ENCODE results near the gene ABCC6.
"Not testable (repeated sequence)": the region's sequence is repeated elsewhere in the genome, so short reads cannot be mapped to it uniquely, and the experiment has no call there.

The ABCC6 gene

DNA sequence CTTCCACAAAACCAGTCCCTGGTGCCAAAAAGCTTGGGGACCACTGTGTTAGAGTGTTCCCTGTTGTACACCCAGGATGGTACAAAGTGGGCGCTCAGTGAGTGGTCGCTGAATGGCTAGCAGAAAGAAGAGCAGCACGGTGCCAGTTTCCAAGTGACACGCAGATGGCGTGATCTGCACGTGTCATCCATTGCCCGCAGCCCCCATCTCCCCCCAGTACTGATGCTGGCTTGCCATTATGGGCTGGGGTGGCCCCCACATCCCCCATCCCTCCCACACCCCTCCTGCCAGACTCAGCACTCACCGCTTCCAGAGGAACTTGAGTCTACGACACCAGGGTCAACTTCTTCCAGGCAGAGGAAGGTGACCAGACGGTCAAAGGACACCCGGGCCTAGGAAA, 36.5 kb downstream of the ABCC6 start:
- Histone ChIP-seq H3K4me3 (ENCODE audit: low read length) (no peak overlapping the region), H3K9me3 (ENCODE audit: control insufficient read depth, low read length) (no peaks in the 10 kb centered on the region), H3K27me3 (replicated peaks; ENCODE audit: control insufficient read depth, insufficient read depth, low read length) (peaks cover 46% of the 10 kb centered on the region), H3K9ac (ENCODE audit: low read length) (no peak overlapping the region), H3K4me1 (ENCODE audit: control insufficient read depth, insufficient read depth, low read length) (no peaks in the 10 kb centered on the region), H3K36me3 (ENCODE audit: control insufficient read depth, insufficient read depth, low read length, severe bottlenecking) (no peaks in the 10 kb centered on the region)
- no peak for DNase-seq (ENCODE audit: low read depth)

DNA sequence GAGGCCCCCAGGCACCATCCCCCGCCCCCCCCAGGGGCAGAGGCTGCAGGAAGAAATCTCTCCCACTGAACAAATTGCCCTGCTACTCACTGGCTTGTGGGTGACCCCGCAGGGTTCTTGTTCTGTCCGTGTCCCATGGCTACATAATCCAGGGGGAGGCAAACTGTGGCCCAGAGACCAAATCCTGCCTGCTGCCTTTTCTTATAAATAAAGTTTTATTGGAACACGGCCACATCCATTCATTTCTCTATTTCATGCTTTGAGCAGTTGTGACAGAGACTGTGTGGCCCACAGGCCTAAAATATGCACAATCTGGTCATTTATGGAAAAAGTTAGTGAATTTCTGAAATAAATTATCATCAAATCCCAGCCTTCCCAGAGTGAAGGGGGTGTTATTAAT, 38.2 kb downstream of the ABCC6 start:
- no peak for DNase-seq (ENCODE audit: low read depth)
- Histone ChIP-seq H3K36me3 (ENCODE audit: control insufficient read depth, insufficient read depth, low read length, severe bottlenecking) (no peaks in the 10 kb centered on the region), H3K9ac (ENCODE audit: low read length) (no peak overlapping the region), H3K4me1 (ENCODE audit: control insufficient read depth, insufficient read depth, low read length) (no peaks in the 10 kb centered on the region), H3K9me3 (ENCODE audit: control insufficient read depth, low read length) (no peaks in the 10 kb centered on the region), H3K4me3 (ENCODE audit: low read length) (no peak overlapping the region), H3K27me3 (replicated peaks; ENCODE audit: control insufficient read depth, insufficient read depth, low read length) (peaks cover 42% of the 10 kb centered on the region)

DNA sequence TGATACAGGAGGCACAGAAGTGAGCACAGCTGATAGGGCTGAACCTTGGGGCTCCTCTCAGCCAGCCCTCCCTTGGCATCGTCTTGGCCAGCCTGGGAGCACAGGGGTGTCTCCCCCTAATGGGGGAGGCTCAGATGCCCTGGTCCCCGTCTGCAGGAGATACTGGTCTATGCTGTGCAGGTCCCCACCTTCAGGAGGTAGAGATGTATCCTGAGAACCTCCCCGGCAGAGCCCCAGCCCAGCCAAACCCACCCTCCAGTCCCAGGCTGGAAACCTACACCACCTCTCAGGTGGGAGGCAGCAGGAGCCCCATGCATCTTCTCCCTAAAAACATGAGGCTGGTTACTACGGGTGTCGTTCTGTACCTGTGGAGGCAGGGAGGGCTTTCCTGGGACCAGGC, 38.7 kb downstream of the ABCC6 start:
- no peaks in the 10 kb centered on the region for H3K36me3 ChIP-seq (ENCODE audit: control insufficient read depth, insufficient read depth, low read length, severe bottlenecking)
- H3K9me3 ChIP-seq (ENCODE audit: control insufficient read depth, low read length): no peaks in the 10 kb centered on the region

GRCh38 chr16:16183562-16183961, 39.7 kb downstream of the ABCC6 start:
- Histone ChIP-seq H3K9me3 (ENCODE audit: control insufficient read depth, low read length) (no peaks in the 10 kb centered on the region), H3K36me3 (ENCODE audit: control insufficient read depth, insufficient read depth, low read length, severe bottlenecking) (no peaks in the 10 kb centered on the region), H3K4me1 (ENCODE audit: control insufficient read depth, insufficient read depth, low read length) (no peaks in the 10 kb centered on the region), H3K4me3 (ENCODE audit: low read length) (no peak overlapping the region), H3K27me3 (replicated peaks; ENCODE audit: control insufficient read depth, insufficient read depth, low read length) (peaks cover 32% of the 10 kb centered on the region), H3K9ac (ENCODE audit: low read length) (no peak overlapping the region)
- DNase-seq (ENCODE audit: low read depth): no peak

More for the DNA sequence above, 38.7 kb downstream of the ABCC6 start:
- peaks cover 37% of the 10 kb centered on the region for H3K27me3 ChIP-seq (replicated peaks; ENCODE audit: control insufficient read depth, insufficient read depth, low read length)
- no peaks in the 10 kb centered on the region for H3K4me1 ChIP-seq (ENCODE audit: control insufficient read depth, insufficient read depth, low read length)
- H3K9ac ChIP-seq (ENCODE audit: low read length): no peak overlapping the region
- no peak overlapping the region for H3K4me3 ChIP-seq (ENCODE audit: low read length)
- no peak for DNase-seq (ENCODE audit: low read depth)

- Histone ChIP-seq H3K36me3 (ENCODE audit: control insufficient read depth, insufficient read depth, low read length, severe bottlenecking) (no peaks in the 10 kb centered on the region), H3K9me3 (ENCODE audit: control insufficient read depth, low read length) (no peaks in the 10 kb centered on the region), H3K9ac (ENCODE audit: low read length) (no peak overlapping the region), H3K27me3 (replicated peaks; ENCODE audit: control insufficient read depth, insufficient read depth, low read length) (peaks cover 30% of the 10 kb centered on the region), H3K4me3 (ENCODE audit: low read length) (no peak overlapping the region), H3K4me1 (ENCODE audit: control insufficient read depth, insufficient read depth, low read length) (no peaks in the 10 kb centered on the region)
- DNase-seq (ENCODE audit: low read depth): no peak
Measured at GRCh38 chr16:16182918-16183317, 40.4 kb downstream of the ABCC6 start.

- H3K9me3 ChIP-seq (ENCODE audit: control insufficient read depth, low read length); H3K4me1 ChIP-seq (ENCODE audit: control insufficient read depth, insufficient read depth, low read length); H3K36me3 ChIP-seq (ENCODE audit: control insufficient read depth, insufficient read depth, low read length, severe bottlenecking); H3K9ac ChIP-seq (ENCODE audit: low read length); H3K4me3 ChIP-seq (ENCODE audit: low read length): not testable (repeated sequence)
- peaks cover 39% of the 10 kb centered on the region for H3K27me3 ChIP-seq (replicated peaks; ENCODE audit: control insufficient read depth, insufficient read depth, low read length)
- DNase-seq (ENCODE audit: low read depth): peak; percentile 64
Measured at GRCh38 chr16:16181748-16182147, 41.5 kb downstream of the ABCC6 start.

DNA sequence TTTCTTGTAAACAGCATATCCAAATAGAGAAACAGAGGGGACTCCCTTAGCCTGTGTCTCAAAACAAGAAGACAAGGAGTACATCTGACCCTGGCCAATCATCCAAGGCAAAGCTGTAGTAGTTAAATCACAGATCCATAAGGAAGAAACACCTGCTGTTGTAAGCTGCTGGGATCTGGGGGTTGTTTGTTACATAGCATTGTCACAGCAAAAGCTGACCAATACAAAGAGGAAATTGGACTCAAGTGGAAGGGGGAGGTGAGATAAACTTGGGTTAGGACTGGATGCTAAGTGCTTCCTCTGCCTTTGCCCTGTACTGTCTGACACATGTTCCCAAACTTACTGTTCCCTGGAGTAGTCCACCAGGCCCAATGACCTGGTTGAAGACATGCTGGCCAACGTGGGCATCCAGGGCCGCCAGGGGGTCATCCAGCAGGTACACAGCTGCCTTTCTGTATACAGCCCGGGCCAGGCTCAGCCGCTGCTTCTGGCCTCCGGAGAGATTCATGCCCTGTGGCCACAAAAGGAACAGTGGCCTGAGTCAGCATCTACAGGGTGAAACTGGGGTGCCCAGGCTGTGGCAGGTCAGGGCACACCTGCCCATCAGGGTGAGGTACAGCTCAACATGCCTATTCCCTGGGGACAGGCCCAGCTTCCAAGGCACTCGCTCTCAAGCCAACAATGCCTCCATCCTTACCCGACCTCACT, 44.7 kb downstream of the ABCC6 start:
- no peak for DNase-seq (ENCODE audit: low read depth)
- H3K4me3 ChIP-seq (ENCODE audit: low read length): no peak overlapping the region
- no peak overlapping the region for H3K9ac ChIP-seq (ENCODE audit: low read length)
- no peaks in the 10 kb centered on the region for H3K4me1 ChIP-seq (ENCODE audit: control insufficient read depth, insufficient read depth, low read length)
- H3K36me3 ChIP-seq (ENCODE audit: control insufficient read depth, insufficient read depth, low read length, severe bottlenecking): no peaks in the 10 kb centered on the region
- peaks cover 39% of the 10 kb centered on the region for H3K27me3 ChIP-seq (replicated peaks; ENCODE audit: control insufficient read depth, insufficient read depth, low read length)
- H3K9me3 ChIP-seq (ENCODE audit: control insufficient read depth, low read length): peaks cover 7% of the 10 kb centered on the region

DNA sequence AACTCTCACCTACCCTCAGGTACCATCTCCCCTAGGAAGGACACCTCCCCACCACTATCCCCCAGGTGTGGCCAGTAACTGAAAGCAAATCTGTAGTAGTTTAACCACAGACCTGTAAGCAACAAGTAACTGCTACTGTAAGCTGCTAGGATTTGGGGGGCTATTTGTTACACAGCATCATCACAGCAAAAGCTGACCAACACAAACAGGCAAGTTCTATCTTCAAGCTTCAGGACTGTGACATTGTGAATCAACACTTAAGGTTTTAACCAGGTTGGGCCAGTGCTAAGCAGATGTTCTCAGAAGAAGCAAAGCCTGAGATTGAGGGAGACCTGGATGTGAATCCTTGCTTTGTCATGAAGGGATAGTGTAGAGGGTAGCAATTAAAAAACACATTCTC, 47.0 kb downstream of the ABCC6 start:
- Histone ChIP-seq H3K36me3 (ENCODE audit: control insufficient read depth, insufficient read depth, low read length, severe bottlenecking) (no peaks in the 10 kb centered on the region), H3K9ac (ENCODE audit: low read length) (no peak overlapping the region), H3K4me3 (ENCODE audit: low read length) (no peak overlapping the region), H3K4me1 (ENCODE audit: control insufficient read depth, insufficient read depth, low read length) (no peaks in the 10 kb centered on the region), H3K27me3 (replicated peaks; ENCODE audit: control insufficient read depth, insufficient read depth, low read length) (peaks cover 21% of the 10 kb centered on the region), H3K9me3 (ENCODE audit: control insufficient read depth, low read length) (peaks cover 7% of the 10 kb centered on the region)
- DNase-seq (ENCODE audit: low read depth): no peak

DNA sequence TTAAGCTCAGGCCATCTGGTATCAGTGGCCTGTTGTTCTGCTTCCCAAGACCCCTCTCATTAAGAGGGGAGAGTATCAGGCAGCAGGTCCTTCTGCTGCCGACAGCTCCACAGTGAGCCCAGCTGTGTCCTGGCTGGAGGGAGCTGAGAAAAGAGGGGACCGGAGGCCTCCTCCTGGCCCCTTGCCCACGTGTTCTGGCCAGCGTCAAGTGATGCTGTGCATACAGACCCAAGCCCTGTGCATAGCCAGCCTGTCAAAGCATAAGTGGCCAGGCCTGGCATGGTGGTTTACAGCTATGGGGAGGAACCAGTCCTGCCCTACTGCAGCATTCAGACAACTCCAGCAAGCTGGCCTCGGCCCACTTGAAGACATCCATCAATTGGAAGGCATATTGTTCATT, 48.0 kb downstream of the ABCC6 start:
- no peaks in the 10 kb centered on the region for H3K36me3 ChIP-seq (ENCODE audit: control insufficient read depth, insufficient read depth, low read length, severe bottlenecking)
- no peak overlapping the region for H3K9ac ChIP-seq (ENCODE audit: low read length)
- no peaks in the 10 kb centered on the region for H3K4me1 ChIP-seq (ENCODE audit: control insufficient read depth, insufficient read depth, low read length)
- H3K9me3 ChIP-seq (ENCODE audit: control insufficient read depth, low read length): peaks cover 7% of the 10 kb centered on the region
- H3K27me3 ChIP-seq (replicated peaks; ENCODE audit: control insufficient read depth, insufficient read depth, low read length): peaks cover 23% of the 10 kb centered on the region
- no peak for DNase-seq (ENCODE audit: low read depth)
- no peak overlapping the region for H3K4me3 ChIP-seq (ENCODE audit: low read length)

- Histone ChIP-seq H3K4me1 (ENCODE audit: control insufficient read depth, insufficient read depth, low read length) (no peaks in the 10 kb centered on the region), H3K36me3 (ENCODE audit: control insufficient read depth, insufficient read depth, low read length, severe bottlenecking) (no peaks in the 10 kb centered on the region), H3K9ac (ENCODE audit: low read length) (no peak overlapping the region), H3K9me3 (ENCODE audit: control insufficient read depth, low read length) (peaks cover 7% of the 10 kb centered on the region), H3K4me3 (ENCODE audit: low read length) (no peak overlapping the region), H3K27me3 (replicated peaks; ENCODE audit: control insufficient read depth, insufficient read depth, low read length) (peaks cover 20% of the 10 kb centered on the region)
- DNase-seq (ENCODE audit: low read depth): no peak
Measured at GRCh38 chr16:16172991-16173390, 50.3 kb downstream of the ABCC6 start.

DNA sequence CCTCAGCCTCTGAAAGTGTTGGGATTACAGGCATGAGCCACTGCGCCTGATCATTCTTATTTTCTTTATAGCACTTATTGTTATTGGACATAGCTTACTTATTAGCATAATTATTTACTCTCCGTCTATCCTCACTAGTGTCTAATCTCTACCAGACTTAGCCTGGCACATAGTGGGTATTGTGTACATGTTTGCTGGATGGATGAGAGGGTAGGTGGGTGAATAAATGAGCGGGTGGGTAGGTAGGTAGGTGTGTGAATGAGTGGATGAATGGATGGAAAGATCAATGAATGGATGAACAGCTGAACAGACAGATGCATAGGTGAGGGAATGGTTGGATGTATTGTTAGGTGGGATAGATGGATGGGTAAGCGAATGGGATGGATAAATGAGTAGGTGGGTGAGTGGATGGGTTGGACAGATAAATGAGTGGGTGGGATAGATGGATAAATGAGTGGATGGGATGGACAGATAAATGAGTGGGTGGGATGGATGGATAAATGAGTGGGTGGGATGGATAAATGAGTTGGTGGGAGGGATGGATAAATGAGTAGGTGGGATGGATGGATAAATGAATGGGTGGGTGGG, 51.9 kb downstream of the ABCC6 start:
- no peaks in the 10 kb centered on the region for H3K4me1 ChIP-seq (ENCODE audit: control insufficient read depth, insufficient read depth, low read length)
- H3K36me3 ChIP-seq (ENCODE audit: control insufficient read depth, insufficient read depth, low read length, severe bottlenecking): no peaks in the 10 kb centered on the region
- H3K9me3 ChIP-seq (ENCODE audit: control insufficient read depth, low read length): peaks cover 5% of the 10 kb centered on the region
- H3K27me3 ChIP-seq (replicated peaks; ENCODE audit: control insufficient read depth, insufficient read depth, low read length): peaks cover 9% of the 10 kb centered on the region
- DNase-seq (ENCODE audit: low read depth): no peak
- H3K9ac ChIP-seq (ENCODE audit: low read length): no peak overlapping the region
- no peak overlapping the region for H3K4me3 ChIP-seq (ENCODE audit: low read length)

DNA sequence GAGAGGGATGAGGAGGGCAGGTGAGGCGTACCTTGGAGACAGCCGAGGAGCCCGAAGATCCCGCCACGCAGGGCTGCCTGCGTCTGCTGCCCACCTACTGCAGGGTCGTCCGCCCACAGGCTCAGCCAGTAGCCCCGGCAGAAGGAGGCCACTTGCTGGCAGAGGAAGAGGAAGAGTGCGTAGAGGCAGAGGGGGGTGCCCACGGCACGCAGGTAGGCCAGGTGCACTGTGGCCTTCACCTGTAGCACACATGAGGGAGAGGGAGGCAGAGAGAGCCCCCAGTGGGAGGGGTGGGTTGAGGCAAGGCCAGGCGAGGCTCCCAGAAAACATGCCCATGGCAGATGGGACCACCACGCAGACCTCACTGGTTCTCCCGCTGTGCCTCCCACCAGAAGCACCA, 53.7 kb downstream of the ABCC6 start:
- Histone ChIP-seq H3K27me3 (replicated peaks; ENCODE audit: control insufficient read depth, insufficient read depth, low read length) (peaks cover 2% of the 10 kb centered on the region), H3K4me3 (ENCODE audit: low read length) (no peak overlapping the region), H3K9me3 (ENCODE audit: control insufficient read depth, low read length) (no peaks in the 10 kb centered on the region), H3K9ac (ENCODE audit: low read length) (no peak overlapping the region), H3K4me1 (ENCODE audit: control insufficient read depth, insufficient read depth, low read length) (no peaks in the 10 kb centered on the region), H3K36me3 (ENCODE audit: control insufficient read depth, insufficient read depth, low read length, severe bottlenecking) (no peaks in the 10 kb centered on the region)
- DNase-seq (ENCODE audit: low read depth): no peak
